IPS-11a (cell line): Measurements from ENCODE around the gene FAM156B.
"Not testable (repeated sequence)": the region's sequence is repeated elsewhere in the genome, so short reads cannot be mapped to it uniquely, and the experiment has no call there.

Source experiments
- H3K4me3 ChIP-seq: one replicate; pipeline ENCODE4 v1.5.1; 2013; ENCODE audit warnings: low read depth, low read length, control low read depth

FAM156B gene

GRCh38 chrX:52923781-52924241 lies 26.7 kb downstream of the FAM156B start:
- no peak overlapping the region for H3K4me3 ChIP-seq

- H3K4me3 ChIP-seq = not testable (repeated sequence)
These were observed 33.1 kb downstream of the FAM156B start for GRCh38 chrX:52930214-52930613.

GRCh38 chrX:52933213-52933612 lies 36.1 kb downstream of the FAM156B start:
- H3K4me3 ChIP-seq = no peak overlapping the region

- H3K4me3 ChIP-seq = peak overlapping the region; percentile 24
These were observed 37.0 kb downstream of the FAM156B start for GRCh38 chrX:52933976-52934703.

DNA sequence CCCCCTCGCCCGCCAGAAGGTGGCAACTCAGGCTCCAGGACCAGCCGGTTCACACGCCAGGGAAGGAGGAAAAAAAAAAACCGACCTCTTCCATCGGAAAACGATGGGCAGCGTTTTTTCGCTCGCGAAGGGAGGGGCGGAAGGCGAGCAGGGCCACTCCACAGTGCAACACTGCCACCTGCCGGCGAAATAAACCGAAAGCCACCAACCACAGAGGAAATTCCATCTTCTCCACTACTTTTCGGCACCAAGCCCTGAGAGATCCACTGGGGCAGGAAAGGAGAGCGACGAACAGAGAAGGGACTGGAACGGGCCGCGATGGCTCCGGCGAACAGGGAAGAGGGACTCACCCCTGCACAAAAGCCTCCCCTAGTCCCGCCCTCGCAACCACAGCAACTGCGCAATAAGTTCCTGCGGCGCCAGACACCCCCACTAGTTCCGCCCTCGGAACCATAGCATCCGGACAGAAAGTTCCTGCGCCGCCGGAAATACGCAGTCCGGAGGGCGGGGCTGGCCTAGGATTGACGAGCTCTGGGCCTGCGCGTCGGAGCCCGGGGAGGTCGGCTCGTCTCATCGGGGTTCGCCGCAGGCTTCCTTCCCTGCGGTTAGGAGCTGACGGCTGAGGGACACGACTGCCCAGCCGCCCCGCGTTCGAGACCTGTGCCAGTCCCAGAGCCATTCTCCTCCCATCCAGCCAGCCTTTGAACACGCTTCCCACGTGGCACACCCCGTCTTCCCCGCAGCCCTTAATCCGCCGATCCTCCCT lies 37.8 kb downstream of the FAM156B start:
- peak overlapping the region; percentile 49 for H3K4me3 ChIP-seq

- peak overlapping the region; percentile 49 for H3K4me3 ChIP-seq
These were observed 38.3 kb downstream of the FAM156B start for GRCh38 chrX:52935470-52935784.

GRCh38 chrX:52940704-52941103 lies 43.6 kb downstream of the FAM156B start:
- not testable (repeated sequence) for H3K4me3 ChIP-seq

- H3K4me3 ChIP-seq = not testable (repeated sequence)
These were observed 44.6 kb downstream of the FAM156B start for GRCh38 chrX:52941728-52942127.

- H3K4me3 ChIP-seq = not testable (repeated sequence)
These were observed 48.8 kb downstream of the FAM156B start for GRCh38 chrX:52945838-52946494.

DNA sequence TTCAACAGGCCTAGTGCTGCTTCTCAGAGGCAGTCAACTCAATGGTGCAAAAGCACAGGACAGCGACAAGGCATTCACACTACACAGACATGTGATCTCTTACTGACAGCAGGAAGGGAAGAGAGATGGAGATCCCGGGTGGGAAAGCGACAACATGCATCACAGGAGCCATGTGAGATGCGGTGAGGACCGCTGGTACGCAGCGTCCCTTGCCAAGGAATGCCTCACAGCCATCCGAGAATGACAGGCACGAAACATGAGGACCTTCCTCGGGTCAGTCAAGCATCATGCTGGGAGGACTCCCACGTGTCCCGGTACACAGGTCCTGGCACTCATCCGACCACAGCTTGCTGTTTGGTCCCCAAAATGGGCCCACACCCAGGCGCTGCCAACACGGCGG lies 50.4 kb downstream of the FAM156B start:
- not testable (repeated sequence) for H3K4me3 ChIP-seq

DNA sequence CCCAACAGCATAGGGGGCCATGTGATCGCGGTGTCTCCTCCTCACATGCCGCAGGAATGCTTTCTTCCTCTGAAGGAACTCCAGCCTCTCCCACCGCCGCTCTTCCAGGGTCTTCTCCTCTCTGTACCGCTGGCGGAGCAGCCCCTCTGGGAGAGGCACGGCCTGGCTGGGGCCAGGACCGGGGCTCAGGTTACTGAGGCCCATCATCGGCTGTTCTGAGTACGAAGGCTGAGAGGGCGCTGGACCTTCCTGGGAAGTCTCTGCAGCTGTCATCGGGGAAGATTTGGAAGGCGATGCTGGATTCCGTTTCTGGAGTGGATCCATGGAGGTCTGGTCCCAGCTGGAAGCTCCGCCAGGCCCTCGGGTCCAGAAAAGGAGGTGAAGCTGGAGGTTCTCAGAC lies 51.1 kb downstream of the FAM156B start:
- not testable (repeated sequence) for H3K4me3 ChIP-seq

DNA sequence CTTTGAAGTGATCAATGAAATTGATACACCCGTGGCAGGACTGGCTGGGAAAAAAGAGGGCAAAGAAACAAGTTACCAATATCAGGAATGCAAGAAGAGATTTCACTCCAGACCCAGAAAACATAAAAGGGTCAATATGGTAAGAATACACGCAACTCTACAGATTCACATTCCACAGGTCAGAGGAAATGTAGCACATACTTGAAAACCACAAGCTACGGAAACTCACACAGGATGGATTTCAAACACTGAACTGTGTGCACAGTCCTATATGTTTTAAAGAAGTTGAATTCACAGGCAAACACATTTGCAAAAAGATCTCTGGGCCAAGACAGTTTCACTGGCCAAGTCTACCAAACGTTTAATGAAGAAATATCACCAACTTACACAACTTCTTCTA lies 52.2 kb downstream of the FAM156B start:
- H3K4me3 ChIP-seq = not testable (repeated sequence)

- not testable (repeated sequence) for H3K4me3 ChIP-seq
These were observed 52.8 kb downstream of the FAM156B start for GRCh38 chrX:52949884-52950283.
